Stomach (tissue), 4 donors: Measurements from ENCODE around the gene LGALS1.

Source experiments
- CTCF ChIP-seq, 7 experiments: fragments of 450-650 bp in 4 of 7; fragments of 200-600 bp in 3 of 7; sonication (generic) in 3 of 7; IDR thresholded peaks; one replicate each; pipeline ENCODE4 v1.5.1; 2016 to 2019; ENCODE audit warnings: antibody characterized with exemption in 7 of 7, control low read depth in 2 of 7, mild to moderate bottlenecking in 1 of 7
- POLR2A ChIP-seq, 4 donors: fragments of 450-650 bp; IDR thresholded peaks; one replicate each; pipeline ENCODE4 v1.6.1; 2016; ENCODE audit warnings: antibody characterized with exemption in 4 of 4, control low read depth in 2 of 4, mild to moderate bottlenecking in 1 of 4, moderate library complexity in 1 of 4
- POLR2AphosphoS5 ChIP-seq, 3 donors: sonication (generic); formaldehyde crosslinking; IDR thresholded peaks; one replicate each; pipeline ENCODE4 v1.6.1; 2016; ENCODE audit warnings: antibody characterized with exemption in 3 of 3

GRCh38 chr22:37711490-37711889, 36.1 kb downstream of the LGALS1 start:
- TF ChIP-seq CTCF (IDR thresholded peaks at IDR 0.05): no peak
- TF ChIP-seq POLR2A (IDR thresholded peaks at IDR 0.05): no peak
- TF ChIP-seq POLR2AphosphoS5 (IDR thresholded peaks at IDR 0.05): no peak
